HUES6 (cell line): ENCODE data around the gene MAMDC4.
"Not testable (repeated sequence)": the region's sequence is repeated elsewhere in the genome, so short reads cannot be mapped to it uniquely, and the experiment has no call there.

Experiments
- H3K27ac ChIP-seq: 2 replicates; pipeline ENCODE4 v1.7.0; 2013; ENCODE audit warnings: low read depth, mild to moderate bottlenecking, low read length, inconsistent platforms
- H3K27me3 ChIP-seq: 2 replicates; pipeline ENCODE4 v1.6.1; 2013; ENCODE audit warnings: low read length; ENCODE audit not compliant: control insufficient read depth, insufficient read depth
- H3K36me3 ChIP-seq: 2 replicates; pipeline ENCODE4 v1.6.1; 2013; ENCODE audit warnings: low read length; ENCODE audit not compliant: control insufficient read depth, insufficient read depth
- H3K4me1 ChIP-seq: 2 replicates; pipeline ENCODE4 v1.6.1; 2013; ENCODE audit warnings: low read length; ENCODE audit not compliant: control insufficient read depth, insufficient read depth
- H3K4me3 ChIP-seq: 2 replicates; pipeline ENCODE4 v1.5.1; 2013; ENCODE audit warnings: low read depth, low read length
- H3K9ac ChIP-seq: one replicate; pipeline ENCODE4 v1.6.1; 2013; ENCODE audit warnings: mild to moderate bottlenecking, low read length
- H3K9me3 ChIP-seq: 2 replicates; pipeline ENCODE4 v1.6.1; 2013; ENCODE audit warnings: low read depth, low read length; ENCODE audit not compliant: control insufficient read depth, insufficient read depth

MAMDC4 gene

GRCh38 chr9:136869611-136870010, 17.5 kb downstream of the MAMDC4 start:
- H3K27me3 ChIP-seq, H3K4me1 ChIP-seq, H3K36me3 ChIP-seq, H3K9ac ChIP-seq, H3K4me3 ChIP-seq, H3K27ac ChIP-seq: not testable (repeated sequence)
- peaks cover 62% of the 10 kb centered on the region for H3K9me3 ChIP-seq

- no peak overlapping the region for H3K4me3 ChIP-seq
- no peaks in the 10 kb centered on the region for H3K4me1 ChIP-seq
- no peaks in the 10 kb centered on the region for H3K27me3 ChIP-seq
- H3K9me3 ChIP-seq, result peaks cover 40% of the 10 kb centered on the region
- H3K27ac ChIP-seq, result no peak overlapping the region
- H3K36me3 ChIP-seq, result no peaks in the 10 kb centered on the region
- no peak overlapping the region for H3K9ac ChIP-seq
Measured at GRCh38 chr9:136875155-136875554, 23.0 kb downstream of the MAMDC4 start.

GRCh38 chr9:136876476-136876875, 24.3 kb downstream of the MAMDC4 start:
- no peak overlapping the region for H3K4me3 ChIP-seq
- H3K9ac ChIP-seq, result no peak overlapping the region
- H3K9me3 ChIP-seq, result peaks cover 27% of the 10 kb centered on the region
- H3K4me1 ChIP-seq, result peaks cover 3% of the 10 kb centered on the region
- H3K27me3 ChIP-seq, result no peaks in the 10 kb centered on the region
- H3K36me3 ChIP-seq, result no peaks in the 10 kb centered on the region
- H3K27ac ChIP-seq, result no peak overlapping the region

GRCh38 chr9:136880651-136881050, 28.5 kb downstream of the MAMDC4 start:
- H3K4me1 ChIP-seq, result peaks cover 15% of the 10 kb centered on the region
- no peak overlapping the region for H3K4me3 ChIP-seq
- H3K27ac ChIP-seq, result no peak overlapping the region

GRCh38 chr9:136881691-136882108, 29.6 kb downstream of the MAMDC4 start:
- no peaks in the 10 kb centered on the region for H3K36me3 ChIP-seq
- H3K9ac ChIP-seq, result no peak overlapping the region
- H3K4me1 ChIP-seq, result peaks cover 15% of the 10 kb centered on the region
- H3K27me3 ChIP-seq, result no peaks in the 10 kb centered on the region
- H3K27ac ChIP-seq, result no peak overlapping the region
- H3K4me3 ChIP-seq, result no peak overlapping the region
- no peaks in the 10 kb centered on the region for H3K9me3 ChIP-seq

More at GRCh38 chr9:136880651-136881050, 28.5 kb downstream of the MAMDC4 start:
- Histone ChIP-seq H3K9ac (no peak overlapping the region), H3K9me3 (no peaks in the 10 kb centered on the region), H3K36me3 (no peaks in the 10 kb centered on the region), H3K27me3 (no peaks in the 10 kb centered on the region)

- H3K4me1 ChIP-seq, result peaks cover 17% of the 10 kb centered on the region
- H3K9ac ChIP-seq, result peak overlapping the region; percentile 18
- H3K36me3 ChIP-seq, result no peaks in the 10 kb centered on the region
- no peaks in the 10 kb centered on the region for H3K27me3 ChIP-seq
- no peak overlapping the region for H3K4me3 ChIP-seq
- H3K27ac ChIP-seq, result no peak overlapping the region
- H3K9me3 ChIP-seq, result no peaks in the 10 kb centered on the region
Measured at GRCh38 chr9:136882109-136882946, 30.2 kb downstream of the MAMDC4 start.

GRCh38 chr9:136882947-136883283, 30.8 kb downstream of the MAMDC4 start:
- H3K9ac ChIP-seq, H3K36me3 ChIP-seq, H3K27me3 ChIP-seq, H3K27ac ChIP-seq, H3K4me3 ChIP-seq, H3K9me3 ChIP-seq: not testable (repeated sequence)
- peaks cover 17% of the 10 kb centered on the region for H3K4me1 ChIP-seq

GRCh38 chr9:136883670-136884069, 31.5 kb downstream of the MAMDC4 start:
- H3K27ac ChIP-seq, H3K36me3 ChIP-seq, H3K9ac ChIP-seq, H3K9me3 ChIP-seq, H3K4me3 ChIP-seq, H3K27me3 ChIP-seq: not testable (repeated sequence)
- H3K4me1 ChIP-seq, result peaks cover 17% of the 10 kb centered on the region

GRCh38 chr9:136885950-136886578, 33.9 kb downstream of the MAMDC4 start, which contains the start of gene TRAF2:
Gene TRAF2 (plus strand): TSS chr9:136886516. CDS start chr9:136898741, 12,225 bp downstream.
- Histone ChIP-seq H3K36me3 (peaks cover 14% of the 10 kb centered on the region), H3K9me3 (no peaks in the 10 kb centered on the region), H3K27ac (peak within 1 kb of the TSS; percentile 86; the same call in 1 of the 2 replicates), H3K9ac (peak within 1 kb of the TSS; percentile 84), H3K4me1 (peaks cover 17% of the 10 kb centered on the region), H3K27me3 (no peaks in the 10 kb centered on the region), H3K4me3 (peak within 1 kb of the TSS; percentile 94)

GRCh38 chr9:136886610-136887597, 34.8 kb downstream of the MAMDC4 start:
- no peaks in the 10 kb centered on the region for H3K9me3 ChIP-seq
- peak overlapping the region; percentile 94 for H3K4me3 ChIP-seq
- peak overlapping the region; percentile 86; the same call in 1 of the 2 replicates for H3K27ac ChIP-seq
- peaks cover 16% of the 10 kb centered on the region for H3K36me3 ChIP-seq
- H3K27me3 ChIP-seq, result no peaks in the 10 kb centered on the region
- peak overlapping the region; percentile 84 for H3K9ac ChIP-seq
- peaks cover 10% of the 10 kb centered on the region for H3K4me1 ChIP-seq
